Mesendoderm (in vitro differentiated cells): ENCODE data around the gene TECTA.

Experiments used
- DNase-seq: peaks from one replicate; pipeline ENCODE4 v3.0.0; 2013
- H2AK5ac ChIP-seq: 2 replicates; pipeline ENCODE4 v1.6.1; 2013; ENCODE audit warnings: low read length, inconsistent platforms
- H2BK120ac ChIP-seq: 2 replicates; pipeline ENCODE4 v1.6.1; 2013; ENCODE audit warnings: low read depth, mild to moderate bottlenecking, low read length, moderate library complexity, mixed read lengths
- H2BK15ac ChIP-seq: replicated peaks from 2 replicates; pipeline ENCODE4 v1.6.1; 2013; ENCODE audit warnings: low read depth, mild to moderate bottlenecking, moderate library complexity
- H2BK5ac ChIP-seq: 2 replicates; pipeline ENCODE4 v1.6.1; 2013; ENCODE audit warnings: low read length, inconsistent platforms
- H3K18ac ChIP-seq: 2 replicates; pipeline ENCODE4 v1.6.1; 2013; ENCODE audit warnings: mild to moderate bottlenecking, low read length, mixed read lengths
- H3K23ac ChIP-seq: one replicate; pipeline ENCODE4 v1.6.1; 2013; ENCODE audit warnings: low read length
- H3K27ac ChIP-seq: 2 replicates; pipeline ENCODE4 v1.5.1; 2013; ENCODE audit warnings: low read depth, mild to moderate bottlenecking, inconsistent platforms, low read length, moderate library complexity
- H3K27me3 ChIP-seq: 2 replicates; pipeline ENCODE4 v1.6.1; 2013; ENCODE audit warnings: low read length, control low read depth, mild to moderate bottlenecking, inconsistent platforms; ENCODE audit not compliant: insufficient read depth, poor library complexity
- H3K36me3 ChIP-seq: 2 replicates; pipeline ENCODE4 v1.6.1; 2013; ENCODE audit warnings: low read length, inconsistent platforms; ENCODE audit not compliant: control insufficient read depth, insufficient read depth
- H3K4ac ChIP-seq: one replicate; pipeline ENCODE4 v1.6.1; 2013; ENCODE audit warnings: low read depth, mild to moderate bottlenecking, low read length, moderate library complexity
- H3K4me1 ChIP-seq: 2 replicates; pipeline ENCODE4 v1.6.1; 2013; ENCODE audit warnings: low read depth, low read length, inconsistent platforms; ENCODE audit not compliant: control insufficient read depth
- H3K4me2 ChIP-seq: 2 replicates; pipeline ENCODE4 v1.6.1; 2013; ENCODE audit warnings: low read length
- H3K4me3 ChIP-seq: 2 replicates; pipeline ENCODE4 v1.5.1; 2013; ENCODE audit warnings: mild to moderate bottlenecking, low read length
- H3K56ac ChIP-seq: one replicate; pipeline ENCODE4 v1.6.1; 2013; ENCODE audit warnings: low read length
- H3K79me1 ChIP-seq: 2 replicates; pipeline ENCODE4 v1.6.1; 2013; ENCODE audit warnings: low read length, inconsistent platforms
- H3K79me2 ChIP-seq: 2 replicates; pipeline ENCODE4 v1.6.1; 2013; ENCODE audit warnings: mild to moderate bottlenecking, low read length; ENCODE audit not compliant: control insufficient read depth, insufficient read depth
- H3K9ac ChIP-seq: 2 replicates; pipeline ENCODE4 v1.6.1; 2013; ENCODE audit warnings: low read length, inconsistent platforms
- H4K5ac ChIP-seq: one replicate; pipeline ENCODE4 v1.6.1; 2013; ENCODE audit warnings: low read length
- H4K8ac ChIP-seq: one replicate; pipeline ENCODE4 v1.6.1; 2013; ENCODE audit warnings: low read depth, mild to moderate bottlenecking, control low read depth, low read length, moderate library complexity
- WGBS: extraction: QIAGEN DNeasy Blood & Tissue Kit; methylation state at CpG from one replicate; pipeline ENCODE4 v1.1.7; 2013; ENCODE audit warnings: low lambda C conversion rate, missing lambda C conversion rate; ENCODE audit not compliant: insufficient coverage; ENCODE audit errors: extremely low coverage; 5-methylcytosine and 5-hydroxymethylcytosine counted together

Gene TECTA

GRCh38 chr11:121145826-121146225 lies 44.8 kb downstream of the TECTA start:
- no peak overlapping the region for H2BK120ac ChIP-seq
- no peaks in the 10 kb centered on the region for H3K79me1 ChIP-seq
- no peak overlapping the region for H4K5ac ChIP-seq
- no peak overlapping the region for H3K4me2 ChIP-seq
- WGBS: no CpG with 5 or more reads among the region's 11 CpGs
- no peak overlapping the region for H2AK5ac ChIP-seq
- no peak overlapping the region for H4K8ac ChIP-seq
- no peak overlapping the region for H3K18ac ChIP-seq
- H2BK15ac ChIP-seq: no peak overlapping the region
- no peak overlapping the region for H3K27ac ChIP-seq
- no peak overlapping the region for H3K4ac ChIP-seq
- no peak for DNase-seq
- H3K9ac ChIP-seq: no peak overlapping the region
- no peak overlapping the region for H3K56ac ChIP-seq
- H3K23ac ChIP-seq: no peak overlapping the region
- no peak overlapping the region for H3K4me3 ChIP-seq
- H3K79me2 ChIP-seq: no peaks in the 10 kb centered on the region
- H3K27me3 ChIP-seq: no peaks in the 10 kb centered on the region
- H3K36me3 ChIP-seq: no peaks in the 10 kb centered on the region
- no peaks in the 10 kb centered on the region for H3K4me1 ChIP-seq
- no peak overlapping the region for H2BK5ac ChIP-seq

- Histone ChIP-seq H3K56ac (no peak overlapping the region), H2AK5ac (no peak overlapping the region)
- WGBS: no CpG with 5 or more reads among the region's 2 CpGs
These were observed 48.1 kb downstream of the TECTA start for GRCh38 chr11:121149116-121149515.

GRCh38 chr11:121151207-121151688 lies 50.2 kb downstream of the TECTA start:
- Histone ChIP-seq H4K8ac (no peak overlapping the region), H2BK15ac (no peak overlapping the region), H3K18ac (no peak overlapping the region), H2BK5ac (no peak overlapping the region), H3K4me3 (no peak overlapping the region), H3K23ac (no peak overlapping the region), H3K27me3 (no peaks in the 10 kb centered on the region), H3K4ac (no peak overlapping the region), H3K9ac (no peak overlapping the region), H3K79me1 (no peaks in the 10 kb centered on the region), H2BK120ac (no peak overlapping the region), H4K5ac (no peak overlapping the region), H3K36me3 (no peaks in the 10 kb centered on the region), H3K79me2 (no peaks in the 10 kb centered on the region), H3K4me2 (no peak overlapping the region), H3K4me1 (no peaks in the 10 kb centered on the region), H2AK5ac (no peak overlapping the region), H3K56ac (no peak overlapping the region), H3K27ac (no peak overlapping the region)
- DNase-seq: no peak
- WGBS: no CpG with 5 or more reads among the region's 4 CpGs

More at GRCh38 chr11:121149116-121149515, 48.1 kb downstream of the TECTA start:
- no peak overlapping the region for H2BK5ac ChIP-seq
- no peak overlapping the region for H3K4ac ChIP-seq
- H4K5ac ChIP-seq: no peak overlapping the region
- DNase-seq: no peak
- no peaks in the 10 kb centered on the region for H3K79me1 ChIP-seq
- no peak overlapping the region for H2BK15ac ChIP-seq
- H3K18ac ChIP-seq: no peak overlapping the region
- H3K4me1 ChIP-seq: no peaks in the 10 kb centered on the region
- H3K4me3 ChIP-seq: no peak overlapping the region
- H3K79me2 ChIP-seq: no peaks in the 10 kb centered on the region
- H2BK120ac ChIP-seq: no peak overlapping the region
- H3K36me3 ChIP-seq: no peaks in the 10 kb centered on the region
- H3K23ac ChIP-seq: no peak overlapping the region
- H3K4me2 ChIP-seq: no peak overlapping the region
- H3K27me3 ChIP-seq: no peaks in the 10 kb centered on the region
- no peak overlapping the region for H3K9ac ChIP-seq
- no peak overlapping the region for H3K27ac ChIP-seq
- no peak overlapping the region for H4K8ac ChIP-seq

DNA sequence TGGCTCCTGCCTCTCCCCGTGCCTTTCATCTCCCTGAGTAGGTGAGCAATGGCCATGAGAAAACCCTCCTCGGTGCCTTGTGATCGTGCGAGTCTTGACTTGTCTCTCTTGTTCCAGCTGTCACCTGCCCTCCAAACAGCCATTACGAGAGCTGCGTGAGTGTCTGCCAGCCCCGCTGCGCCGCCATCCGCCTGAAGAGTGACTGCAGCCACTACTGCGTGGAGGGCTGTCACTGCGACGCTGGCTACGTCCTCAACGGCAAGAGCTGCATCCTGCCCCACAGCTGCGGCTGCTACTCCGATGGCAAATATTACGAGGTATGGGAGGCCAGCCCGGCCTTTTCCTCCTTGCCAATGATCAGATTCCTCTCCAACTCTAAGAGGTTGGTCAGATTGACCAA lies 51.7 kb downstream of the TECTA start:
- no peak for DNase-seq
- no CpG with 5 or more reads among the region's 19 CpGs for WGBS

GRCh38 chr11:121153472-121153871 lies 52.4 kb downstream of the TECTA start:
- Histone ChIP-seq H3K9ac (no peak overlapping the region), H2BK5ac (no peak overlapping the region), H2BK15ac (no peak overlapping the region), H3K18ac (no peak overlapping the region), H3K79me1 (no peaks in the 10 kb centered on the region), H3K4me3 (no peak overlapping the region), H3K4me2 (no peak overlapping the region), H3K4me1 (no peaks in the 10 kb centered on the region), H4K8ac (no peak overlapping the region), H2AK5ac (no peak overlapping the region), H3K27ac (no peak overlapping the region), H3K79me2 (no peaks in the 10 kb centered on the region), H3K36me3 (no peaks in the 10 kb centered on the region), H3K23ac (no peak overlapping the region), H3K4ac (no peak overlapping the region), H2BK120ac (no peak overlapping the region), H3K27me3 (no peaks in the 10 kb centered on the region), H4K5ac (no peak overlapping the region), H3K56ac (no peak overlapping the region)
- DNase-seq: peak; percentile 26
- WGBS: no CpG with 5 or more reads among the region's 8 CpGs

More for the DNA sequence above, 51.7 kb downstream of the TECTA start:
- Histone ChIP-seq H3K36me3 (no peaks in the 10 kb centered on the region), H3K79me1 (no peaks in the 10 kb centered on the region), H2BK120ac (no peak overlapping the region), H3K18ac (no peak overlapping the region), H3K4me1 (no peaks in the 10 kb centered on the region), H3K4me2 (no peak overlapping the region), H3K23ac (no peak overlapping the region), H2BK15ac (no peak overlapping the region), H3K4ac (no peak overlapping the region), H3K9ac (no peak overlapping the region), H3K27me3 (no peaks in the 10 kb centered on the region), H4K5ac (no peak overlapping the region), H3K4me3 (no peak overlapping the region), H2AK5ac (no peak overlapping the region), H3K56ac (no peak overlapping the region), H4K8ac (no peak overlapping the region), H3K27ac (no peak overlapping the region), H3K79me2 (no peaks in the 10 kb centered on the region), H2BK5ac (no peak overlapping the region)
